Measurements from ENCODE around the gene DUSP5.

DNA sequence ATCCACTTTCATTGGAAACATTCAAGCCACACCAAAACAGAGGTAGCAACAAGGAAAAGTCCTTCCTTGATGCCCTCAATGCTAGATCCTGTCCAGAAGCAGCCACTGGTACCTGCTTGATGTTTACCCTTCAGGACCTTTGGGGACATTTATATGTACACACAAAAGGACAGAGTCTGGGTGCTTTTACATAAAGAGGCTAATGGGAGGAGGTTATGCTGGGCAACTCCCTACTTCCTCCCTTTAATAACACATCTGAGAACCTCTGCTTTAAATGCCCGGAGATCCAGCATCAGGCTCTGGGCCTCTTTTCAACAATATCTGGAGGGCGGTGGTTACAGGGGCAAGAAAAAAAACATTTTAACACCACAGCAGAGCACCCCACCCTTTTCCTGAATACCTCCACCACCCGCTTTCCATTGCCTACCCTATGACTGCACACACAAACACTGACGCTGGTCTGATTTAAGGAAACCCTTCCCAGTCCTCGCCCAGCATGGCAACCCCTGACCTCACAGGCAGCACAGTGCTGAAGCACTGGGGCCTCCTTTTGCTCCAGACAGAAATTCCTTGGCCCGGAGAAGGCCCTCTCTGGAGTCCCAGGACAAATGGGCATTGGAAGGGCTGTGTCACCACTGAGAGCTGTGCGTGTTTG is 39.3 kb upstream of the DUSP5 start:
- TF ChIP-seq, protein P1, sequence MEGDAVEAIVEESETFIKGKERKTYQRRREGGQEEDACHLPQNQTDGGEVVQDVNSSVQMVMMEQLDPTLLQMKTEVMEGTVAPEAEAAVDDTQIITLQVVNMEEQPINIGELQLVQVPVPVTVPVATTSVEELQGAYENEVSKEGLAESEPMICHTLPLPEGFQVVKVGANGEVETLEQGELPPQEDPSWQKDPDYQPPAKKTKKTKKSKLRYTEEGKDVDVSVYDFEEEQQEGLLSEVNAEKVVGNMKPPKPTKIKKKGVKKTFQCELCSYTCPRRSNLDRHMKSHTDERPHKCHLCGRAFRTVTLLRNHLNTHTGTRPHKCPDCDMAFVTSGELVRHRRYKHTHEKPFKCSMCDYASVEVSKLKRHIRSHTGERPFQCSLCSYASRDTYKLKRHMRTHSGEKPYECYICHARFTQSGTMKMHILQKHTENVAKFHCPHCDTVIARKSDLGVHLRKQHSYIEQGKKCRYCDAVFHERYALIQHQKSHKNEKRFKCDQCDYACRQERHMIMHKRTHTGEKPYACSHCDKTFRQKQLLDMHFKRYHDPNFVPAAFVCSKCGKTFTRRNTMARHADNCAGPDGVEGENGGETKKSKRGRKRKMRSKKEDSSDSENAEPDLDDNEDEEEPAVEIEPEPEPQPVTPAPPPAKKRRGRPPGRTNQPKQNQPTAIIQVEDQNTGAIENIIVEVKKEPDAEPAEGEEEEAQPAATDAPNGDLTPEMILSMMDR (conservative IDR thresholded peaks at IDR 0.05; ENCODE audit: low read length): no peak
- no peak for TF ChIP-seq EZH2phosphoT487 (IDR thresholded peaks at IDR 0.05; ENCODE audit: borderline replicate concordance, low read depth, low read length)

Measured in OCI-LY7 (cell line).